Glutamatergic neuron (in vitro differentiated cells): Measurements from ENCODE around the gene GLT1D1. TPM values are rescaled to one million over a fixed set of nuclear protein-coding genes. Genes with fewer than 3 reads are reported as not detected.

Experiments
- DNase-seq: peaks from one replicate; pipeline ENCODE4 v3.0.0; 2022
- H3K27ac Mint-ChIP-seq: one replicate; pipeline ENCODE4 v1.8.0; 2020; ENCODE audit warnings: mild to moderate bottlenecking, mixed read lengths, inconsistent platforms; ENCODE audit not compliant: unreplicated experiment
- H3K27me3 Mint-ChIP-seq: one replicate; pipeline ENCODE4 v1.8.0; 2020; ENCODE audit warnings: mild to moderate bottlenecking, moderate library complexity, mixed read lengths, inconsistent platforms; ENCODE audit not compliant: unreplicated experiment
- H3K36me3 Mint-ChIP-seq: one replicate; pipeline ENCODE4 v1.8.0; 2020; ENCODE audit warnings: mild to moderate bottlenecking, mixed read lengths, inconsistent platforms; ENCODE audit not compliant: unreplicated experiment
- H3K4me1 Mint-ChIP-seq: one replicate; pipeline ENCODE4 v1.8.0; 2020; ENCODE audit warnings: mild to moderate bottlenecking, low read depth, mixed read lengths, inconsistent platforms; ENCODE audit not compliant: unreplicated experiment
- H3K4me3 Mint-ChIP-seq: one replicate; pipeline ENCODE4 v1.8.0; 2020; ENCODE audit warnings: mild to moderate bottlenecking, mixed read lengths, inconsistent platforms; ENCODE audit not compliant: unreplicated experiment
- H3K9me3 Mint-ChIP-seq: one replicate; pipeline ENCODE4 v1.8.0; 2020; ENCODE audit warnings: mild to moderate bottlenecking, moderate library complexity, mixed read lengths, inconsistent platforms; ENCODE audit not compliant: unreplicated experiment
- CTCF ChIP-seq: fragments of 200-600 bp; sonication (generic); IDR thresholded peaks from one replicate; pipeline ENCODE4 v1.5.0; 2021; ENCODE audit not compliant: partially characterized antibody, unreplicated experiment
- total RNA-seq: library from RNA; stranded (reverse); fragmentation: NEBNext Ultra II Directional; extraction: Animal tissue kit (Norgen Biotek cat#: 25700); gene quantifications from one replicate; pipeline ENCODE4 v1.2.1, GENCODE V29; 2021; ENCODE audit not compliant: unreplicated experiment

The GLT1D1 gene
- total RNA-seq, 1 donor from 2014 or later, result 4.4 TPM

GRCh38 chr12:129001826-129002225 lies 148.5 kb downstream of the GLT1D1 start:
- no peak for TF ChIP-seq CTCF
- DNase-seq, result no peak
- H3K36me3 Mint-ChIP-seq, result peaks cover 8% of the 10 kb centered on the region
- no peak overlapping the region for H3K27ac Mint-ChIP-seq
- H3K4me1 Mint-ChIP-seq, result no peaks in the 10 kb centered on the region
- H3K4me3 Mint-ChIP-seq, result no peak overlapping the region
- peaks cover 15% of the 10 kb centered on the region for H3K9me3 Mint-ChIP-seq
- peaks cover 11% of the 10 kb centered on the region for H3K27me3 Mint-ChIP-seq

- Mint-ChIP-seq H3K4me1 (no peaks in the 10 kb centered on the region), H3K27ac (no peak overlapping the region), H3K36me3 (peaks cover 8% of the 10 kb centered on the region), H3K9me3 (peaks cover 15% of the 10 kb centered on the region), H3K4me3 (no peak overlapping the region), H3K27me3 (peaks cover 11% of the 10 kb centered on the region)
- no peak for TF ChIP-seq CTCF
- no peak for DNase-seq
Measured at GRCh38 chr12:129002427-129002826, 149.1 kb downstream of the GLT1D1 start.

DNA sequence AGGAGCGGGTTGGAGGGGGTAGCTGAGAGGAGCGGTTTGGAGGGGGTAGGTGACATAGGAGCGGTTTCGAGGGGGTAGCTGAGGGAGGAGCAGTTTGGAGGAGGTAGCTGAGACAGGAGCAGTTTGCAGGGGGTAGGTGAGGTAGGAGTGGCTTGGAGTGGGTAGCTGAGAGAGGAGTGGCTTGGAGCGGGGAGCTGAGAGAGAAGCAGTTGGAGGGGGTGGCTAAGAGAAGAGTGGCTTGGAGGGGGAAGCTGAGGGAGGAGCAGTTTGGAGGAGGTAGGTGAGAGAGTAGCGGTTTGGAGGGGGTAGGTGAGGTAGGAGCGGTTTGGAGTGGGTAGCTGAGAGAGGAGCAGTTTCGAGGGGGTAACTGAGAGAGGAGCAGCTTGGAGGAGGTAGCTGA lies 152.1 kb downstream of the GLT1D1 start:
- Mint-ChIP-seq H3K27me3 (peaks cover 10% of the 10 kb centered on the region), H3K27ac (no peak overlapping the region), H3K36me3 (peaks cover 4% of the 10 kb centered on the region), H3K4me3 (no peak overlapping the region), H3K4me1 (no peaks in the 10 kb centered on the region), H3K9me3 (peaks cover 14% of the 10 kb centered on the region)
- DNase-seq, result no peak
- TF ChIP-seq CTCF, result no peak

GRCh38 chr12:129005829-129006228 lies 152.6 kb downstream of the GLT1D1 start:
- Mint-ChIP-seq H3K27me3 (peaks cover 10% of the 10 kb centered on the region), H3K9me3 (peaks cover 15% of the 10 kb centered on the region), H3K36me3 (peaks cover 4% of the 10 kb centered on the region), H3K4me3 (no peak overlapping the region), H3K27ac (no peak overlapping the region), H3K4me1 (no peaks in the 10 kb centered on the region)
- no peak for TF ChIP-seq CTCF
- DNase-seq, result no peak

DNA sequence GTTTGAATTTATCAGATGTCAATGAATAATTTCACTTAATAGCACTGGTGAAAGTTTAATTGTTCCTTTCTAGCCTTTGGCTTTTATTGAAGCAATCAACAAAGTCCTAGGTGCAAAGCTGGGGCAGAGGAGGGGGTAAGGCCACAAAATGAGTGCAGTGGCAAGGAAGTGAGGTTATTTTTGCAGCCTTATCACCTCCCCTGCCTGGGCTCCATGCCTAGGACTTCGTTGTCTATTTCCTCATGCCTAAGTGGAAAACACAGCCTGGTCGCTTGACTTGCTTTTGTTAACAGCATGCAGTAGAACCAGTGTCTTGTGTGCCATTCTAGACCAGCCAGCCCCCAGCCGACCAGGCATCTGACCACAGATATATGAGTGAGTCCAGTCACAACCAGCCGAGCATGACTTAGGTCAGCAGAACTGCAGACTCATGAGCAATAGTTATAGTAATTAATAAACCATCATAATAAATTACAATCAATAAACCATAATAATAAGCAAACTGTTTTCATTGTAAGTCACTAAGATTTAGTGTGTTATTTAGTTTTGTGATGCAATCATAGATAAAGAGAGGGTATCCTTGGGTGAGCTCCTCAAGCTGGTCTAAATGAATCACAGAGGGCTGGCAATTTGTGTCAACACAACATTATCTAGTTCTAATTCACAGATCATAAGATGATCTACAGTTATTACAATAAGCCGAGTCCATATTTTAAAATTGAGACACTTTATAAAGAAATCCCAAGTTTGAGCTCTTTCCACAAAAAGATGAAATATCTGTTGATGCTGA lies 156.8 kb downstream of the GLT1D1 start:
- no peak for DNase-seq
- Mint-ChIP-seq H3K9me3 (peaks cover 8% of the 10 kb centered on the region), H3K4me1 (no peaks in the 10 kb centered on the region), H3K36me3 (peaks cover 4% of the 10 kb centered on the region), H3K27ac (no peak overlapping the region), H3K27me3 (peaks cover 3% of the 10 kb centered on the region), H3K4me3 (no peak overlapping the region)
- no peak for TF ChIP-seq CTCF
